NCI-H1092 treated with DMSO at 0.1 percent for 48 hours (cell line): Measurements from ENCODE around the gene MRPS25.

Experiments
- DNase-seq: peaks from one replicate; lab custom pipeline; 2025; lab: John Stamatoyannopoulos, UW

The MRPS25 gene

GRCh38 chr3:15081960-15082664 is 17.0 kb upstream of the MRPS25 start:
- no peak for DNase-seq

GRCh38 chr3:15079091-15079490 is 14.0 kb upstream of the MRPS25 start:
- no peak for DNase-seq

GRCh38 chr3:15074500-15074899 is 9.4 kb upstream of the MRPS25 start:
- DNase-seq = no peak

- no peak for DNase-seq
These were observed 6.6 kb upstream of the MRPS25 start for GRCh38 chr3:15071699-15072098.

GRCh38 chr3:15069441-15069840 is 4.3 kb upstream of the MRPS25 start:
- DNase-seq = no peak

GRCh38 chr3:15066467-15066866 is 1.4 kb upstream of the MRPS25 start:
- DNase-seq = no peak

- no peak for DNase-seq
These were observed 464 bp upstream of the MRPS25 start for GRCh38 chr3:15065550-15066007.

- DNase-seq = no peak
These were observed 748 bp downstream of the MRPS25 start for GRCh38 chr3:15064299-15064834.

GRCh38 chr3:15063656-15064286 is 1.3 kb downstream of the MRPS25 start:
- DNase-seq = no peak

GRCh38 chr3:15063238-15063637 is 1.9 kb downstream of the MRPS25 start:
- DNase-seq = no peak

- DNase-seq = no peak
These were observed 5.1 kb downstream of the MRPS25 start for GRCh38 chr3:15060029-15060428.

- DNase-seq = no peak
These were observed 8.3 kb downstream of the MRPS25 start for GRCh38 chr3:15056676-15057404.

GRCh38 chr3:15055019-15055557 is 10.0 kb downstream of the MRPS25 start:
- no peak for DNase-seq

GRCh38 chr3:15053541-15053940 is 11.6 kb downstream of the MRPS25 start:
- DNase-seq = no peak

- no peak for DNase-seq
These were observed 12.5 kb downstream of the MRPS25 start for GRCh38 chr3:15052335-15053242.

GRCh38 chr3:15051531-15051930 is 13.6 kb downstream of the MRPS25 start:
- DNase-seq = no peak

- no peak for DNase-seq
These were observed 14.6 kb downstream of the MRPS25 start for GRCh38 chr3:15050405-15051092.

GRCh38 chr3:15049584-15049983 is 15.5 kb downstream of the MRPS25 start:
- no peak for DNase-seq

GRCh38 chr3:15045667-15046066 is 19.4 kb downstream of the MRPS25 start:
- no peak for DNase-seq

GRCh38 chr3:15044326-15044725 is 20.8 kb downstream of the MRPS25 start:
- no peak for DNase-seq
